Measurements from ENCODE around the gene CCDC78.

Gene CCDC78

GRCh38 chr16:678858-679813, 47.1 kb downstream of the CCDC78 start:
- TF ChIP-seq CTCF (IDR thresholded peaks at IDR 0.05; ENCODE audit: borderline replicate concordance, control extremely low read depth, extremely low read depth, insufficient read depth, missing control alignments): no peak
- peak; percentile 64 for DNase-seq (ENCODE audit: low spot score)
- in situ Hi-C loops (cut with MboI; ENCODE audit: low sequenced_read_pairs, unreplicated experiment): no loop called here

- no peak for DNase-seq (ENCODE audit: low spot score)
- TF ChIP-seq CTCF (IDR thresholded peaks at IDR 0.05; ENCODE audit: borderline replicate concordance, control extremely low read depth, extremely low read depth, insufficient read depth, missing control alignments): no peak
- in situ Hi-C loops (cut with MboI; ENCODE audit: low sequenced_read_pairs, unreplicated experiment): no loop called here
Observed at GRCh38 chr16:678209-678857, 47.9 kb downstream of the CCDC78 start.

- DNase-seq (ENCODE audit: low spot score): no peak
- no peak for TF ChIP-seq CTCF (IDR thresholded peaks at IDR 0.05; ENCODE audit: borderline replicate concordance, control extremely low read depth, extremely low read depth, insufficient read depth, missing control alignments)
- in situ Hi-C loops (cut with MboI; ENCODE audit: low sequenced_read_pairs, unreplicated experiment): no loop called here
Observed at GRCh38 chr16:677316-678190, 48.7 kb downstream of the CCDC78 start.

GRCh38 chr16:676913-677312, 49.3 kb downstream of the CCDC78 start:
- DNase-seq (ENCODE audit: low spot score): no peak
- TF ChIP-seq CTCF (IDR thresholded peaks at IDR 0.05; ENCODE audit: borderline replicate concordance, control extremely low read depth, extremely low read depth, insufficient read depth, missing control alignments): no peak
- in situ Hi-C loops (cut with MboI; ENCODE audit: low sequenced_read_pairs, unreplicated experiment): no loop called here

- no peak for TF ChIP-seq CTCF (IDR thresholded peaks at IDR 0.05; ENCODE audit: borderline replicate concordance, control extremely low read depth, extremely low read depth, insufficient read depth, missing control alignments)
- DNase-seq (ENCODE audit: low spot score): no peak
- in situ Hi-C loops (cut with MboI; ENCODE audit: low sequenced_read_pairs, unreplicated experiment): no loop called here
Observed at GRCh38 chr16:676565-676902, 49.7 kb downstream of the CCDC78 start.

GRCh38 chr16:675884-676564, 50.2 kb downstream of the CCDC78 start:
- DNase-seq (ENCODE audit: low spot score): no peak
- in situ Hi-C loops (cut with MboI; ENCODE audit: low sequenced_read_pairs, unreplicated experiment): no loop called here
- TF ChIP-seq CTCF (IDR thresholded peaks at IDR 0.05; ENCODE audit: borderline replicate concordance, control extremely low read depth, extremely low read depth, insufficient read depth, missing control alignments): no peak

Measured in GM13976 (cell line).